Ramos (cell line): ENCODE results near the gene COBLL1.

Source experiments
- in situ Hi-C: fragments of 300-500 bp; cut with MboI; formaldehyde crosslinking; loops from one replicate; pipeline ENCODE4 v1.14.3; 2022; ENCODE audit warnings: low sequenced_read_pairs; ENCODE audit not compliant: unreplicated experiment

The COBLL1 gene

GRCh38 chr2:164821338-164821737, 20.3 kb downstream of the COBLL1 start:
- in situ Hi-C loops, result no loop called here

GRCh38 chr2:164818149-164819136, 23.2 kb downstream of the COBLL1 start:
- in situ Hi-C loops, result no loop called here

DNA sequence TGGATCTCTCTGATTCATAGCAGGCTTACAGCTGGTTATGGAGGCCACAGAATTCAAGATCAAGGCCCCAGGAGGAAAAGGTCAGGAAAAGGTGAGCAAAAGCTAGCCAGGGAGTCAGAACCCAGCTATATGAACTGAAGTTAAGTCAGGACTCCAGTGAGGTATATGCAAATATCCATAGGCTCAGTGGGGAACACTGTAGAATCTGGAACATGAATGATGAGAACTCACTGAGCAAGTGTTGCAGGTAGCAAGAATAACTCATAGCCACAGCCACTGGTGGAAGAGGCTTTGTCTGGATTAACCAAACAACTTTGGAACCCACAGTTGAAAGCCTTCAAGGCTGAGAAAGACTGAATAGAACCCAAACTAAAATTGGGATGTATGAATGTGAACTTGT, 24.7 kb downstream of the COBLL1 start:
- in situ Hi-C loops, result no loop called here

GRCh38 chr2:164816046-164816445, 25.6 kb downstream of the COBLL1 start:
- in situ Hi-C loops, result no loop called here

GRCh38 chr2:164815071-164815793, 26.4 kb downstream of the COBLL1 start:
- in situ Hi-C loops, result no loop called here

GRCh38 chr2:164813535-164813934, 28.1 kb downstream of the COBLL1 start:
- in situ Hi-C loops, result no loop called here

DNA sequence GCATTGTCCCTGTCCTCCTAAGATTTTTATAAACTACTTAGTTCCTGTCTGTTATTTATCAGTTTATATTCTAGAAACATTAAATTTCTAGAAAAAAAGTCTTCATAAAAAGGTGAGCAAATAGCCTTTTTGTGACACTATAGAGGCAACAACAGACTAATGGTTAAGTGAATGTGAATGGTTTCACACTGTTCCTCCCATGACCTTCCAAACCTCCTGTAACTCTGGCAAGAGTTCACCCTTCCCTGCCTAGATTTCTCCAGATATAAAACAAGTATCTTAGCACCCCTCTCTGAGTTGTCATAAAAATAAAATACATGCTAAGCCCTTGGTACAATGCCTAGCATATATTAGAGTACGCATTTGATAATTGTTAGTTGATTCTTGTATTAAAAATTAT, 29.2 kb downstream of the COBLL1 start:
- in situ Hi-C loops, result no loop called here

DNA sequence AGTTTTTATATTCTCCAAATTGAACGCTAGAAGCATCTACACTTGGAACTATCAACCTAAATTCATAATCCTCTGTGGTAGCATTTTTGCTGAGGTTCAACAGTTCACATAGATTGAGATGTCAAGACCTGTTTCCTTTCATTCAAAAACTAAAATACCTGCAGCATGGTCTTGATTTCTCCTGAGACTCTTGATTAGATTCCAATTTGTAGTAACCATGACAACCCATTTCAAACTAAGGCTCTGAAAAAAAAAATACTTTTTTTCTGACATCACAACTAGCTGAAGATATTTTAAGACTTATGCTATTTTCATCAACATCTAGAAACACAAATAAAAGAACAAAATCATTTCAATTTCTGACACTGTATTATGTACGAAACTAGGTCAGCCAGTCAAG, 29.8 kb downstream of the COBLL1 start:
- in situ Hi-C loops, result no loop called here

DNA sequence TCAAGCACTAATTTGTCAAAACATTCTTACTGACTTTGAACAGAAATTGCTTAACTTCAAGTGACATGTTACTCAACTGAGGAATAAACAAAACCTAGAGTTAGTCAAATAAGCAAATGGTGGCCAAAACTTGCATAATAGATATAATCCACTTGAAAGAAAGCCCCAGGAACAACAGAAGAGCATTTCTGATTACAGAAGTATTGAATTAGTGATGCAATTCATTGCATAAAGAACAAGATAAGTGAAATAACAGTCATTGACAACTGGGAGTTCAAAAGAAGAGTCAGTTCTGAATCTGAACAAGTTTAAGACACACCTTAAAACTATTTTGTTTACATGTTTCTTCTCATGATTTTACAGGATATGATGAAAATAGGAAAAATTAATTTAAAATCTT, 30.8 kb downstream of the COBLL1 start:
- in situ Hi-C loops, result no loop called here

DNA sequence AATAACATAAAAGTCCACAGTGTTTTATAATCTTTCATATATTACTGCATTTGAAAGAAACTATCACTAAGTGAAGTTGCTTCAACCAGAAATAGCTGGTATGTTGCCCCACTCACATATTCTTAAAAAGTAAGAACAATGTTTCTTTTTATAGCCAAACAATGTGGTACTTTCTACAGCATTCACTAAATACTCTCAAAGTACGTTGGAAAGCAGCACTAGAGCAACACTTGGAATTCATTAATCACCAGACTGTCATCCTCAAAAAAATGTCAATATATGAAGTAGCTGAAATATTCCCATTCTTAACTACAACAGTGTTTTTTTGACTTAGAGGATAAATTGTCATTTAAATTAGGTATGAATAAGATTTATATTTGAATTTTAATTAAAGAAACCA, 32.8 kb downstream of the COBLL1 start:
- in situ Hi-C loops, result no loop called here

GRCh38 chr2:164803776-164804466, 37.7 kb downstream of the COBLL1 start:
- in situ Hi-C loops, result no loop called here

DNA sequence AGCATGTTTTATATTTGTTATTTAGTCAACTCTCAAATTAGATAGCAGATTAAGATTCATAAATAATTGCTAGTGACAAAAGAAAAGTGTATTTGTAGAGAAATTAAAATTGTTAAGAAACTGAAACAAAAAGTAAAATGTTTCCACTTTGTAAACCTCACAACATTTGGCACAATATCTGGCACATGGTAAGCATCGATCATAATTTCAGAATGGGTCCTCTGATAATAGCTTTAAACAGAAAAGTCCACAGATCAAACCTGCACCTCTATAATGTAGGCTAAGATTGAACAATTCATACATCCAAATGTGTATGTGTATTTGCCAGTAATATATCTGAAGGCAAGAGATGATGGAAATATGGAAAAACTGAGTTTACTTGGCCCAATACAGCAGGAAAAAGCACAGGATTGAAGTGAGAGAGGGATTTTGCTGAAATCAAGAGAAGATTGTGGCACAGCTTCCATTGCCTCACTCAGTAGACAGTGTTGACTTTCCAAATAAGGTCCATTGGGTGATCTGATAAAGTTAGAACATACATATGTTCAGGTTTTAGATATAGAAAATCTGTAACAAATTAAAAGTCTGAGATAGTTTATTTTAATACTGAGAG, 39.4 kb downstream of the COBLL1 start:
- in situ Hi-C loops, result no loop called here

- in situ Hi-C loops, result no loop called here
Measured at GRCh38 chr2:164800572-164800971, 41.1 kb downstream of the COBLL1 start.

DNA sequence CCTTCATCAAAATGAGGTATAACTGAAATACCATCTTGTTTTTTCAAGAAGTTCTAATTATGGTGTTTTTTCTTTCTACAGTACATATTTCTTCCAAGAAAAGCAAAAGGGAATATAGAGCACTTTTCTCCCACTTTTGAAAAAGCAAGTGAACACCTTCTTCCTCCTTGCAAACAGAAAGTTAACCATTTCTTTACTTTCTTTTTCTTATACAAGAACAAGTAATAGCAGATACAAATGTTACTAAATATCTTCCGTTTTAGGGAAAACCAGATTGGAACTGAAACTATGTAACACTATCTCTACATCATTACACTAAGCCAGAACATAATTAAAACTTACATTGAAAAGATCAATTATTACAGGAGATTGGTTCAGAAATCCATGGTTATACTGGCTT, 44.0 kb downstream of the COBLL1 start:
- in situ Hi-C loops, result no loop called here

DNA sequence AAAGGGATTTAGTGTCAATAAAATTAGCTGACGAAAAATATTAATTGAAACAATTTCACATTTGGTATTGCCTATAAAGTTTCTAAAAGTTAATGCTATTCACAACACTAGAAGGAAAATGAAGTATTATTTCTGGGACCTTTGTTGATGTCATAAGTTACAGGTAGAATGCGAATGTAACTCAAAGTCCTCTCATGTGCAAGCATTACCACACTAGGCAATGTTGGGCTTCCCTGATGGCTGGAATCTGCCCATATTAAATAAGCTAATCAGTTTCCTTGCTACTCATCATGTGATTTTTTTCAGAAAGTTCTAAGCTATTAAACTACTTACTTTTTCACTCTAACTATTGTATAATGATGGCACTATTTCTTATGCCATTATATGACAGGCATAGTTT, 44.6 kb downstream of the COBLL1 start:
- in situ Hi-C loops, result no loop called here

- in situ Hi-C loops, result no loop called here
Measured at GRCh38 chr2:164794432-164795231, 47.0 kb downstream of the COBLL1 start.

DNA sequence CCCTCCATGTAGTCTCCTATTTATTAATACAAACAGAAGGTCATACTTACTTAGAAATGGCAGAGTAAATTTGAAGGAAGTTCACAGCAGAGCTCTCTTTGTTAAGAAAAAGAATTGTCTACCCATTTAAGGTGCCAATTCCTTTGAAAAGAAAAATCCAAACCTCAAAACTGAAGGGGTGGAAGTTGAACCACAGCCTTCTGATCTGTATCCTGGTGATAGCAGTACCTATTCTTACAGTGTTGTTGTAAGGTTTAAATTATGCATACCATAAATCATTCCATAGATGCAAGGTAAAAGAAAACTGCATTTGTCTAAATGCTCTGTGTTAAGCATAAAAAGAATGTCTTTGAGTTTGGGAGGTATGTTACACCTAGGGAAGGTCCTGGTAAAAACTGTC, 47.6 kb downstream of the COBLL1 start:
- in situ Hi-C loops, result no loop called here

GRCh38 chr2:164793529-164793928, 48.1 kb downstream of the COBLL1 start:
- in situ Hi-C loops, result no loop called here

DNA sequence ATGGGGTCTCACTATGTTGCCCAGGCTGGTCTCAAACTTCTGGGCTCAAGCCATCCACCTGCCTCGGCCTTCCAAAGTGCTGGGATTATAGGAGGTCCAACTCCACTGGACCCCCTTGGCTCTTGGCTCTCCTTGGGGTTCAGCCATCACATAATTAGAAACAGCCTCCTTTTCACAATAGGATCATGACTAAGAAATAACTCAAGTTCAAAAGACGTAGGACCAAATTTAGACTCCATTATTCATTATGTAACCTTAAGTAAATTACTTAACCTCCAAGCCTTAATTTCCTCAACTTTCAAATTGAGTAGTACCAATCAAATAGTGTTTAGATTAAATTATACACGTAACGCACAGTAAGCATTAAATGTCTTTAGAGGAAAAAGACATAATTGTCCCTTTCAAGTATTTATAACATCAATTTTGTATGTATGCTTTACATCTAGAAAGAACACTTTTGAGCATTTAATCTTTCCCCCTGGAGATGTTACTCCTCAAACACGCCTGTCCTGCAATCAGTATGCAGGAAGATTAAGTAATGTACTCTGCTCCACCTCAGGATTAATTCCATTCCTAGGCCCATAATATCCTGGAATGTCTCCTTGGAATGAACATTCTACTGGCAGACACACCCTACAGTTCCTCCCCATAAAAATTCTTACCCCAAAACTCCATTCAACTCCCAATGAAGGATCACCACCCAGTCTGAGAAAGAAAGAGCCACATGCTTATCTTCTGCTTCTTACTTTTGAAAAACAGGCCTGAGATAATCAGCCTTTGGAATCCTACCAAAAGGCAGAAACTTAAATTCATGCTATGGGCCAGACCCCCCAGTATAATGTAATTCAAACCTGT, 49.1 kb downstream of the COBLL1 start:
- in situ Hi-C loops, result no loop called here
